Measurements from ENCODE around the gene TMEM238L. TPM values are rescaled to one million over a fixed set of nuclear protein-coding genes. Genes with fewer than 3 reads are reported as not detected.

Gene TMEM238L
- total and polyA plus RNA-seq, 2 donors (not counting 3 experiments of a cell fraction or from before 2014, with no cell fraction given): not detected

GRCh38 chr17:10845388-10845751 lies 41.5 kb upstream of the TMEM238L start:
- ChIA-PET POLR2A (interaction anchor here (0.7 kb wide), 1 partner anchor 195 kb away, joined by 4 read pairs; no protein-coding TSS in a partner anchor), CTCF (interaction anchor here (0.5 to 4.3 kb wide), 10 partner anchors 9 to 1141 kb away, joined by 3 to 88 read pairs (median 4); no protein-coding TSS in a partner anchor)
- no peaks in the 10 kb centered on the region for H3K36me3 ChIP-seq (ENCODE audit: control insufficient read depth in 2 of 2, extremely low read depth in 1 of 2, insufficient read depth in 2 of 2, low read length in 2 of 2)
- H3K4me3 ChIP-seq (replicated peaks in 1 of 3; ENCODE audit: insufficient read depth in 1 of 3, low read depth in 1 of 3, low read length in 3 of 3): no peak overlapping the region
- no peak overlapping the region for H2AFZ ChIP-seq (ENCODE audit: low read depth, low read length)
- peaks cover 0 to 4% of the 10 kb centered on the region in 2 experiments for H3K27me3 ChIP-seq (ENCODE audit: control insufficient read depth in 2 of 2, insufficient read depth in 2 of 2, low read length in 2 of 2)
- H3K4me1 ChIP-seq (ENCODE audit: control insufficient read depth, extremely low read depth, insufficient read depth, low read length): no peaks in the 10 kb centered on the region
- H3K9me1 ChIP-seq (replicated peaks; ENCODE audit: control insufficient read depth, extremely low read depth, insufficient read depth, low read length): no peaks in the 10 kb centered on the region
- FAIRE-seq (no peak), DNase-seq (ENCODE audit: low read depth, low spot score) (no peak)
- H3K4me2 ChIP-seq (ENCODE audit: insufficient read depth, low read length): no peak overlapping the region
- no peak overlapping the region for H3K9ac ChIP-seq (replicated peaks; ENCODE audit: extremely low read depth, insufficient read depth, low read length)
- no peak overlapping the region for H3K27ac ChIP-seq (ENCODE audit: insufficient read depth, low read depth, low read length)
- no TSS peak for BruUV-seq (replicated peaks)
- no peaks in the 10 kb centered on the region for H3K9me3 ChIP-seq (replicated peaks; ENCODE audit: control insufficient read depth, insufficient read depth, low read length)
- no peaks in the 10 kb centered on the region for H3K79me2 ChIP-seq (ENCODE audit: control insufficient read depth, insufficient read depth, low read length)
- TF ChIP-seq MAX (IDR thresholded peaks at IDR 0.05; ENCODE audit: insufficient read depth, insufficient read length) (no peak), CTCF (IDR thresholded peaks at IDR 0.05; ENCODE audit: extremely low read depth in 1 of 2, insufficient read depth in 1 of 2, low read depth in 1 of 2, low read length in 2 of 2) (no peak), GATA2 (IDR thresholded peaks at IDR 0.05; ENCODE audit: insufficient read depth, insufficient read length, low read depth, low read length) (no peak), POLR2AphosphoS5 (IDR thresholded peaks at IDR 0.05; ENCODE audit: insufficient read depth, low read depth, low read length) (no peak), JUN (IDR thresholded peaks at IDR 0.05; ENCODE audit: borderline replicate concordance, insufficient read depth, insufficient read length, low read depth) (no peak), MYC (IDR thresholded peaks at IDR 0.05; ENCODE audit: low read depth, low read length) (no peak), POLR2A (IDR thresholded peaks at IDR 0.05; ENCODE audit: low read depth, low read length) (no peak), FOS (IDR thresholded peaks at IDR 0.05; ENCODE audit: borderline replicate concordance, insufficient read depth, low read length) (no peak), EZH2 (IDR thresholded peaks at IDR 0.05; ENCODE audit: borderline replicate concordance, low read depth, low read length, severe bottlenecking) (no peak)
- no peaks in the 10 kb centered on the region for H4K20me1 ChIP-seq (replicated peaks; ENCODE audit: control insufficient read depth, extremely low read depth, insufficient read depth, low read length)
- intact Hi-C loops (cut with micrococcal nuclease): loop anchor here (1.0 kb wide), 3 partner anchors 108 to 214 kb away; no protein-coding TSS in a partner anchor
- dilution Hi-C loops (cut with MboI; ENCODE audit: extremely low pct_ligation_motif_present, low sequenced_read_pairs): no loop called here

Measured in endothelial cell of umbilical vein (primary cell).